ENCODE data around the gene EPB42. TPM values are rescaled to one million over a fixed set of nuclear protein-coding genes. Genes with fewer than 3 reads are reported as not detected.
"Not testable (repeated sequence)": the region's sequence is repeated elsewhere in the genome, so short reads cannot be mapped to it uniquely, and the experiment has no call there.

EPB42 gene
- total RNA-seq, 1 donor from 2014 or later, result not detected

DNA sequence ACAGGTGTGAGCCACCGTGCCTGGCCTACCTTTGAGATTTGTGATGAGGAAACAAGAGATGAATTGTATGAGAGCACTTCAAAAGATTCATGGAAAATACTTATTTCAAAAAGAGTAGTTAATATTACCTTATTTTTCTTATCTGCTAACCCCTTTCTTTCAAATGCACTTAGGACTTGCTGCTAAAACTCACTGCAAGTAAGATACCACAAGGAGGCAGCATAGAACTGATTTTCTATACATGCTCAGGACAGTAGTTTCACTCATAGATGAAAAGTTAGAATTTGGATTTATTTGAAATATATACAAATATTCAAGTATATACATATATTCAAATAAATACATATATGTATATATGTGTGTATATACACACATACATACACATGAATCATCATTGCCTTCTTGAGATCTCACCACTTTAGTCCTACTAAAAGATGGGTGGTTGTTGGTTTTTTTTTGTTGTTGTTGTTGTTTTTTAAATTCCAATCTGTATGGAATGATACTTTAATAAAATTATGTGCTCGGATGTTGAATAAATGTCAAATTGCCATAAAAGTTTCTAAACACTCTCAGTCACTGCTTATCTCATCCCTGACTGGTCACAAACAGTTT lies 33.2 kb downstream of the EPB42 start:
- intact Hi-C loops (cut with micrococcal nuclease), result loop anchor here (1.0 to 10.0 kb wide), 5 partner anchors 64 to 1213 kb away; partner anchors contain the start of genes EHD4, MFAP1, PDIA3 and WDR76

DNA sequence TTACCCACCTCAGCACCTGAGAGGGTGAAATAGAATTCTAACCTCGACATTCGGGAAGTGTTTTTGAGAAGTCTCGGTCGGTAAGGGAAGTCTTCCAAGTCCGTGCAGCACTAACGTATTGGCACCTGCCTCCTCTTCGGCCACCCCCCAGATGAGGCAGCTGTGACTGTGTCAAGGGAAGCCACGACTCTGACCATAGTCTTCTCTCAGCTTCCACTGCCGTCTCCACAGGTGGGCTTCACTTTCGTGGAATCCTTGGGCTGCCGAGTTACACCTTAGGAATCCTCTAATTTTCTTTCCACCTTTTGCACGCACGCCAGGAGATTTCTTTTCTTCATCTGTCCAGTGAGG lies 34.8 kb downstream of the EPB42 start:
- intact Hi-C loops (cut with micrococcal nuclease), result loop anchor here (1.0 to 10.0 kb wide), 4 partner anchors 482 to 1211 kb away; partner anchors contain the start of genes EHD4, MFAP1, PDIA3 and WDR76

DNA sequence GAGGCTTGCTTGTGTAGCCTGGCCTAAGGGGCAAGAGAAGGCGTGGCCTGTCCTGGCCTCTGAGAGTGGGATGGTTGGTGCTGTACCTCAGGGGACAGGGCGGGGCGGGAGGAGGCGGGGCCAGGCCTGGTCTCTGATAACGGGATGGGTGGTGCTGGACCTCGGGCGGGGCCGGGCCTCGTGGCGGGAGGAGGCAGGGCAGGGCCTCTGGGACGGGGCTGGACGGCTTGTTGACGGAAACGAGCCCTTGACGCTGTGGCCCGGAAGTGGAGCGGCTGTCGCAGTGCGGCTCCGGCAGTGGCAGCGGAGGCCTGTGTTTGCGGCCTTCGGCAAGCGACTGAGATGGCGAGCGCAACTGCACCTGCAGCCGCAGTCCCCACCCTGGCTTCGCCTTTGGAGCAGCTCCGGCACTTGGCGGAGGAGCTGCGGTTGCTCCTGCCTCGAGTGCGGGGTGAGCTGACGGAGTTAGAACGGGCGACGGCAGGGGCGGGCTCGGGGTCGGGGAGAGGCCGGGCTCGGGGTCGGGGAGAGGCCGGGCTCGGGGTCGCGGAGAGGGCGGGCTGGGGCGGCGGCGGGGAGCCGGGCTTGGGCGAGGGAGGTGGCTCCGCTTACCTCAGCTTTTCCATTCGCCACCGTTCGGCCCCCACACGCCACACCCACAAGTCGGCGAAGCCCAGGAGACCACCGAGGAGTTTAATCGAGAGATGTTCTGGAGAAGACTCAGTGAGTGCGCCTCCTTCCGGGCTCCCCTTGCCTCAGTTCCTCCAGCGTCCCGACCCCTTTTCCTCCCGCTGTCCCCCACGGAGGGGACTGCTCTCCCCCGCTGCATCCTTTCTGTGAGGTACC lies 35.4 kb downstream of the EPB42 start, which contains the start of gene CCNDBP1:
Gene CCNDBP1, plus strand, starts transcription at position 247 of the 846 bp plus-strand sequence. Its CDS starts 96 bp downstream, at position 343.
- intact Hi-C loops (cut with micrococcal nuclease), result loop anchor here (1.0 to 10.0 kb wide), 9 partner anchors 35 to 1211 kb away; partner anchors contain the start of genes EHD4, LCMT2, MFAP1 and PDIA3

DNA sequence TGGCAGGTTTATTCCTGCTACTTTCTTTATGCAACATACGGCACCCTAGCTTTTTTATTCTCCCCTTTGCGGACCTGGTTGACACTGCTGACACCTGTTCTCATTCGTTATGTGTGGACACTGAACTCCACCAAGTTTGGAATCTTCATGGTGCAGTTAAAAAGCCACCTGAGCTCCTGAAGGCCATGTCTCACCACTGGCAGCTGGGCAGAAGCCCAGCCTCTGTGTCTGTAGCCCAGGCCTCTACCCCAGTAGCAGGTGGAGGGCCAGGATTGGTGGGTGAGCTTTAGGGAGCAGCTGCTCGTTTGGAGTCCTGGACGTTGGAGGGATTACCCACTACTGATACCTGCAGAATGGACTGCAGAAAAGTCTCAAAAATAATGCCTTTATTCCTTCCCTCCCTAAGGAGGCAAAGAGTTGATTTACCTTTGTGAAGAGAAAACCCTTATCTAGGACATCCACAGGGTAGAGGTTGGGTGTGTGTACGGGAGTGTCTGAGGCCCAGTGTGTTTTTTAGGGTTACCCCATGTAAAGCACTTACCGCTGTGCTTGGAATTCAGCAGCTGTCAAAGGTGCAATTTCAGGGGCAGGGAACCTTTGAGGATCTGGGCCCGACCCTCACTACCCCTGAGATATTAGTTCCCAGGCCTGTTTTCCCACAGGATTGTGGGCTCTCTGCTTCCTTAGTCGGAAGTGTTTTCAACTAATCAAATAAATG lies 36.3 kb downstream of the EPB42 start:
- intact Hi-C loops (cut with micrococcal nuclease), result loop anchor here (1.0 to 10.0 kb wide), 8 partner anchors 34 to 1210 kb away; partner anchors contain the start of genes EHD4, LCMT2, MFAP1 and PDIA3

DNA sequence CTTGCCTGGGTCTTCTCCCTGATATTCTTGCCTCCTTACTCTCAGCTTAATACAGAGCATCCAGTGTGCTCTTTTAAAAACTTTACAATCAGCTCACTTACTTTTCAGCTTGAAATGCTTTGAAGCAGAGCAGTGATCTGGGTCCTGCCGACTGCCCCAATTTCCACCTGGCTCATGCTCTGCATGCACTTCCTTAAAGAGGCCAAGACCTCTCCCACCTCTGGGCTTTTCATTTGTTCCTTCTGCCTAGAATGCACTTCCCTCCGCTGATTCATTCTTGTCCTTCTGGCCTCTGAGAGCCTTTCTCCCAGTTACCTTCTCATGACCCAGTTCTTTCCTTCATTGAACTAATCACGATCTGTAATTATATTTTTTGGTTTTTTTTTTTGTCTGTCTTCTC lies 37.5 kb downstream of the EPB42 start:
- intact Hi-C loops (cut with micrococcal nuclease), result loop anchor here (10.0 kb wide), 3 partner anchors 562 to 1208 kb away; partner anchors contain the start of genes EHD4, MFAP1, PDIA3 and WDR76

DNA sequence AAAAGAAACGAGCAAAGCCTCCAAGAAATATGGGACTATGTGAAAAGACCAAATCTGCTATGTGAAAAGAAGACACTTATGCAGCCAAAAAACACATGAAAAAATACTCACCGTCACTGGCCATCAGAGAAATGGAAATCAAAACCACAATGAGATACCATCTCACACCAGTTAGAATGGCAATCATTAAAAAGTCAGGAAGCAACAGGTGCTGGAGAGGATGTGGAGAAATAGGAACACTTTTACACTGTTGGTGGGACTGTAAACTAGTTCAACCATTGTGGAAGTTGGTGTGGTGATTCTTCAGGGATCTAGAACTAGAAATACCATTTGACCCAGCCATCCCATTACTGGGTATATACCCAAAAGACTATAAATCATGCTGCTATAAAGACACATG lies 43.7 kb downstream of the EPB42 start:
- intact Hi-C loops (cut with micrococcal nuclease), result not testable (repeated sequence)

DNA sequence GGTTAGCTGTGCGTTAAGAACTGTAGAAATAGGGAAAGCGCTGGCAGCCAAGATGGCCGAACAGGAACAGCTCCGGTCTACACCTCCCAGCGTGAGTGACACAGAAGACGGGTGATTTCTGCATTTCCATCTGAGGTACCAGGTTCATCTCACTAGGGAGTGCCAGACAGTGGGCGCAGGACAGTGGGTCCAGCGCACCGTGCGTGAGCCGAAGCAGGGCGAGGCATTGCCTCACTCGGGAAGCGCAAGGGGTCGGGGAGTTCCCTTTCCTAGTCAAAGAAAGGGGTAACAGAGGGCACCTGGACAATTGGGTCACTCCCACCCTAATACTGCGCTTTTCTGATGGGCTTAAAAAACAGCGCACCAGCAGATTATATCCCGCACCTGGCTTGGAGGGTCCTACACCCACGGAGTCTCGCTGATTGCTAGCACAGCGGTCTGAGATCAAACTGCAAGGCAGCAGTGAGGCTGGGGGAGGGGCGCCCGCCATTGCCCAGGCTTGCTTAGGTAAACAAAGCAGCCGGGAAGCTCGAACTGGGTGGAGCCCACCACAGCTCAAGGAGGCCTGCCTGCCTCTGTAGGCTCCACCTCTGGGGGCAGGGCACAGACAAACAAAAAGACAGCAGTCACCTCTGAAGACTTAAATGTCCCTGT lies 45.0 kb downstream of the EPB42 start:
- intact Hi-C loops (cut with micrococcal nuclease), result not testable (repeated sequence)

DNA sequence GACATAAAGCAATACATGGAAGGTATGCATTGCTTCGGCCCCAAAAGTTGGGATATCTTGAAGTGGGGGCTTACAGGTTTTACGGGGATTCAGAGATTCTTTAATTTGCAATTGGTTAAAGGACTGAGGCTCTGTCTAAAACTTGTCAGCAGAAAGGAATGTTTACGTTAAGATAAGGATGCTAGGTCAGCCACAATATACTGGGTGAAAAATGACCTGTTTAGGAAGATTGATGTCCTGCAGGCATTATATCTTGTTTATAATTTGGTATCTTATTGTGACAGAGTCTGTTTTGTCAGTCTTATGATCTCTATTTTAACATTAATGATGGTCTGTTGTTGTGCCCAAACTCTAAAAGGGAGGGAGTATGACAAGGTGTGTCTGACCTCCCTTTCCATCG lies 50.9 kb downstream of the EPB42 start:
- intact Hi-C loops (cut with micrococcal nuclease), result no loop called here

DNA sequence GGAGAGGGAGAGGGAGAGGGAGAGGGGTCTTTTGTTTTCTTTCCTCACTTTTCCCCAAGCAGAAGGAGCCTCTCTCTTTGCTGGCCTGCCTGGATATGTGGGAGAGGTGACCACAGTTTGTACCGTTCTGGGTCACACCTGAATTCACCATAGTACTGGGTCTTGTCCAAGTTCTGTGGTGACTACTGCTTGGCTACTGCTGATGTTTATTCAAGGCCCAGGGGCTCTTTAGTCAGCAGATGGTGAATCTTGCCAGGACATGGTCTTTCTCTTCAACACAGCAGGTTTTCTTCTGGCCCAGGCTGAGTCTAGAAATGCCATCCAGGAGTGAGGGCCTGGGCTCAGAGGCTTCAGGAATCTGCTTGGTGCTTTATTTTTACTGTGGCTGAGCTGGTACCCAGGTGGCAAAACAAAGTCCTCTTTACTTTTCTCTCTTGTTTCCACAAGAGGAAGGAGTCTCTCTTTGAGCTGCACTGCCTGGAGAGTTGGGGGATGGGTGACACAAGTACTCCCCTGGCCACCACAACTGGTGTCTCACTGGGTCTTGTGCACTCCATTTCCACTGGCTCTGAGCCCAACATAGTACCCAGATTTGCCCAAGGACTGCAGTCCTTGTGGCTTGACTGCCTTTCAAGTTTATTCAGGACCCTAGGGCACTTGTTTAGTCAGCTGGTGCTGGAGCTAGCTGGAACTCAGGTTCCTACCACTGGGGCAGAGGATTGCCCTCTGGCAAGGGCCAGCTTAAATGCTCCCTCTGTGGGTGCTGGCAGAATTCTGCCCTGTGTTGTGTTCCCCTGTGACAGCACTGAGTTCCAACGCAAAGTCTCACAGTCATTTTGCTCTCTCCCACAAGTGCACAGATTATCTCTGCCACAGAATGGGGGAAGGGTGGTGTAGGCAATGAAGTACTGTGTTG lies 52.4 kb downstream of the EPB42 start:
- intact Hi-C loops (cut with micrococcal nuclease), result no loop called here

DNA sequence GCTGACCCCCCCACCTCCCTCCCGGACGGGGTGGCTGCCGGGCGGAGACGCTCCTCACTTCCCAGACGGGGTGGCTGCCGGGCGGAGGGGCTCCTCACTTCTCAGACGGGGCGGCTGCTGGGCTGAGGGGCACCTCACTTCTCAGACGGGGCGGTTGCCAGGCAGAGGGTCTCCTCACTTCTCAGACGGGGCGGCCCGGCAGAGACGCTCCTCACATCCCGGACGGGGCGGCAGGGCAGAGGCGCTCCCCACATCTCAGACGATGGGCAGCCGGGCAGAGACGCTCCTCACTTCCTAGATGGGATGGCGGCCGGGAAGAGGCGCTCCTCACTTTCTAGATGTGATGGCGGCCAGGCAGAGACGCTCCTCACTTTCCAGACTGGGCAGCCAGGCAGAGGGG lies 53.6 kb downstream of the EPB42 start:
- intact Hi-C loops (cut with micrococcal nuclease), result not testable (repeated sequence)

DNA sequence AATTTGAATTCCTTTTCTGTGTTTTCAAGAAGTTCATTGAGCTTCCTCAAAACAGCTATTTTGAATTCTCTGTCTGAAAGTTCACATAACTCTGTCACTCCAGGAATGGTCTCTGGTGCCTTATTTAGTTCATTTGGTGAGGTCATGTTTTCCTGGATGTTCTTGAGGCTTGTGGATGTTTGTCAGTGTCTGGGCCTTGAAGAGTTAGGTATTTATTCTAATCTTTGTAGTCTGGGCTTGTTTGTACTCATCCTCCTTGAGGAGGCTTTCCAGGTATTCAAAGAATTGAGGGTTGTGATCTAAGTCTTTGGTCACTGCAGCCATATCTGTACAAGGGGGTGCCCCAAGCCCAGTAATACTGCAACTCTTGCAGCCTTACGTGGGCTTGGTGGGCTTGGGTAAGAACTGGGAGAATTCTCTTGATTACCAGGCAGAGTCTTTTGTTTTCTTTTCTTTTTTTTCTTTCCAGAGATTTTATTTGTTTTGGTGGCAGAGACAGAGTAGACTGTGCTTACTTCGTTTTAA lies 55.0 kb downstream of the EPB42 start:
- intact Hi-C loops (cut with micrococcal nuclease), result no loop called here

DNA sequence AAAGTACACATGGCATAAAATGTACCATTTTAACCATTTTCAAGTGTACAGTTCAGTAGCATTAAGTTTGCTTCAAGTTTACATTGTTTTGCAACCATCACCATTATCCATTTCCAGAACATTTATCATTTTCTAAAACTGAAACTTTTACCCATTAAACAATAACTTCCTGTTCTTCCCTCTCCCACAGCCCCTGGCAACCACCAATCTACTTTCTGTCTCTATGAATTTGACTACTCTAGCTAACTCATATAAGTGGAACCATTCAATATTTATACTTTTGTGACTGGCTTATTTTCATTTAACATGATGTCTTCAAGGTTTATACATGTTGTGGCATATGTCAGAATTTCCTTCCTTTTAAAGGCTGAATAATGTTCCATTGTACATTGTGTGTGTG lies 67.5 kb downstream of the EPB42 start:
- intact Hi-C loops (cut with micrococcal nuclease), result loop anchor here (5.0 kb wide), 1 partner anchor 46 kb away; the partner anchor contains the start of gene UBR1

DNA sequence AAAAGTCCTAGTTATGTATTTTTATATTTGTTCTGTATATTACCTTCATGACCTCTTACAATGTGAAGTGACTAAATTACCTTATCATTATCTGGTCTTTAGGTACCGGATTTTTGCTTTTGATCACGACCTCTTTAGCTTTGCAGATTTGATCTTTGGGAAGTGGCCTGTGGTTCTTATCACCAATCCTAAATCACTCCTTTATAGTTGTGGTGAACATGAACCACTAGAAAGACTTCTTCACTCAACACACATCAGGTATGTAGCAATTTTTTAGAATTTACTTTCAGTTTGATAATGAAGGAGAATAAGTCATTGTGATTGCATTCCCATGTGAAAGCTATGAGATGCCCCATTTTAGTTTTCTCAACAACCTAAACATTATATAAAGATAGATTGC lies 69.1 kb downstream of the EPB42 start:
- intact Hi-C loops (cut with micrococcal nuclease), result loop anchor here (1.0 to 5.0 kb wide), 4 partner anchors 17 to 44 kb away; partner anchors contain the start of genes CCNDBP1 and UBR1

DNA sequence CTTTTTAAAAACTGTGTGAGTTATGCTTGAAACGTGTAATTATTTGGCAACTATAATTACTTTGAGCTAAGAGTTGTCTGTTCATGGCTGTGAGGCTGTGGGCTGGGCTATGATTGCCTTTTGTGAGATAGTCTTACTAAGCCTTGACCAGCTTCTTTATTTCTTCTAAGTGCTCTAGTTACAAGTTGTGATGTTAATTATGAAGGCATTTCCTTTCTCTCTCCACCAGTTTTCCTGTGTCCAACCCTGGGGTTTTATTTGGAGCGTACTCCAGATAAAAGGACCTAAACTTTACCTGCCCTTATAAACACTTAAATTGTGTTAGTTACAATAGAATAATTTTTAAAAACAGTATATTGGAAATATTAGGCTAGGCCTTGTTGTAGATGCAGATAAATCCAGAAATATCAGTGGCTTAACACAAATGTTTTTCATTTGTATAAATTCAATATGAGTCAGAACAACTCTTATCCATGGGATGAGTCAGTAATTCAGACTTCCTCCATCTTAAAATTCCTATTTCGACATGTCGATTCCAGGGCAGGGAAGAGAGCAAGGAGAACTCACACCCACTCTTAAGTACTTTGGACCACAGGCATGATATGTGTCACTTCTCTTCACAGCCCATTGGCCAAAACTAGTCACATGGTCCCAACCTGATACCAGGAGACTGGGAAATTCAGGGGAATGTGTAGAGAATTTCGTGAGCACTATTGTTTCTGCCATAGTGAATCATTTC lies 70.5 kb downstream of the EPB42 start:
- intact Hi-C loops (cut with micrococcal nuclease), result loop anchor here (2.0 to 5.0 kb wide), 2 partner anchors 34 to 43 kb away; partner anchors contain the start of genes CCNDBP1 and UBR1

Other genes starting within 250 kb of the EPB42 start
- gene UBR1, start 115.0 kb downstream of the EPB42 start, total RNA-seq, result 41.2 and 48.5 TPM in 2 replicates
- 20.5 and 24.8 TPM in 2 replicates for gene TMEM62, start 87.4 kb downstream of the EPB42 start, total RNA-seq
- 71.9 and 77.8 TPM in 2 replicates for gene CCNDBP1, start 35.6 kb downstream of the EPB42 start, total RNA-seq
- 0.20 and 0.39 TPM in 2 replicates for gene TGM5, start 45.9 kb upstream of the EPB42 start, total RNA-seq
- not detected in 2 replicates for gene TGM7, start 81.2 kb upstream of the EPB42 start, total RNA-seq
- gene LCMT2, start 109.6 kb upstream of the EPB42 start, total RNA-seq, result 10.5 and 10.6 TPM in 2 replicates
- 32.6 and 34.6 TPM in 2 replicates for gene ZSCAN29, start 150.0 kb upstream of the EPB42 start, total RNA-seq
- gene TUBGCP4, start 150.1 kb upstream of the EPB42 start, total RNA-seq, result 26.9 and 34.2 TPM in 2 replicates